Neural cell (in vitro differentiated cells): Measurements from ENCODE around the gene ACAD9. TPM values are rescaled to one million over a fixed set of nuclear protein-coding genes. Genes with fewer than 3 reads are reported as not detected.
"Not testable (repeated sequence)": the region's sequence is repeated elsewhere in the genome, so short reads cannot be mapped to it uniquely, and the experiment has no call there.

ENCODE experiments used
- H2AFZ ChIP-seq: fragments of 200-600, 300-800 bp; sonication (generic), shearing (Covaris generic); 2 replicates; pipeline ENCODE4 v1.6.0; 2014; ENCODE audit warnings: low read depth, mild to moderate bottlenecking, antibody characterized with exemption, low read length, moderate library complexity
- H3F3A ChIP-seq: fragments of 200-600 bp; shearing (Covaris generic); 2 replicates; pipeline ENCODE4 v1.6.1; 2016; ENCODE audit warnings: mild to moderate bottlenecking, moderate library complexity, mixed read lengths, antibody characterized with exemption, low read length; ENCODE audit not compliant: insufficient read depth, poor library complexity, severe bottlenecking
- H3K27ac ChIP-seq: fragments of 200-600, 300-800 bp; sonication (generic), shearing (Covaris generic); 2 replicates; pipeline ENCODE4 v1.5.1; 2014; ENCODE audit warnings: mild to moderate bottlenecking, low read length, moderate library complexity
- H3K27me3 ChIP-seq: fragments of 300-800, 200-600 bp; sonication (generic), shearing (Covaris generic); 2 replicates; pipeline ENCODE4 v1.6.0; 2014; ENCODE audit warnings: mild to moderate bottlenecking, low read depth, low read length, moderate library complexity; ENCODE audit not compliant: insufficient read depth
- H3K36me3 ChIP-seq: fragments of 300-800, 200-600 bp; sonication (generic), shearing (Covaris generic); 2 replicates; pipeline ENCODE4 v1.5.1; 2014; ENCODE audit warnings: mild to moderate bottlenecking, antibody characterized with exemption, low read length, moderate library complexity; ENCODE audit not compliant: insufficient read depth
- H3K4me2 ChIP-seq: fragments of 300-800, 200-600 bp; sonication (generic), shearing (Covaris generic); 2 replicates; pipeline ENCODE4 v1.6.0; 2014; ENCODE audit warnings: mild to moderate bottlenecking, low read length
- H3K4me3 ChIP-seq: fragments of 300-800, 200-600 bp; sonication (generic), shearing (Covaris generic); 2 replicates; pipeline ENCODE4 v1.5.1; 2014; ENCODE audit warnings: mild to moderate bottlenecking, low read length, moderate library complexity
- H3K79me2 ChIP-seq: fragments of 200-600 bp; shearing (Covaris generic); replicated peaks from 2 replicates; pipeline ENCODE4 v1.6.0; 2014; ENCODE audit warnings: mild to moderate bottlenecking, low read length, moderate library complexity; ENCODE audit not compliant: insufficient read depth
- H3K9ac ChIP-seq: fragments of 300-800, 200-600 bp; sonication (generic), shearing (Covaris generic); 2 replicates; pipeline ENCODE4 v1.6.1; 2016; ENCODE audit warnings: mild to moderate bottlenecking, low read length, mixed read lengths
- H3K9me2 ChIP-seq: fragments of 200-600 bp; shearing (Covaris generic); 2 replicates; pipeline ENCODE4 v1.6.1; 2016; ENCODE audit warnings: mild to moderate bottlenecking, low read length, mixed read lengths; ENCODE audit not compliant: insufficient read depth
- H3K9me3 ChIP-seq: fragments of 200-600, 300-800 bp; sonication (generic), shearing (Covaris generic); 2 replicates; pipeline ENCODE4 v1.6.1; 2016; ENCODE audit warnings: mild to moderate bottlenecking, mixed run types, low read length, moderate library complexity, mixed read lengths
- H4K20me1 ChIP-seq: fragments of 200-600 bp; shearing (Covaris generic); 2 replicates; pipeline ENCODE4 v1.6.1; 2016; ENCODE audit warnings: mild to moderate bottlenecking, mixed run types; ENCODE audit not compliant: insufficient read depth
- CTCF ChIP-seq: fragments of 450-650 bp; IDR thresholded peaks from 2 replicates; pipeline ENCODE4 v1.5.1; 2014; ENCODE audit warnings: antibody characterized with exemption, mild to moderate bottlenecking, moderate library complexity; ENCODE audit not compliant: poor library complexity, severe bottlenecking
- EP300 ChIP-seq: fragments of 450-650 bp; conservative IDR thresholded peaks from 2 replicates; pipeline ENCODE4 v1.6.1; 2014; ENCODE audit warnings: antibody characterized with exemption, mild to moderate bottlenecking, moderate library complexity; ENCODE audit not compliant: poor library complexity, severe bottlenecking
- MXI1 ChIP-seq: fragments of 450-650 bp; conservative IDR thresholded peaks from 2 replicates; pipeline ENCODE4 v1.6.1; 2014; ENCODE audit warnings: antibody characterized with exemption, mild to moderate bottlenecking; ENCODE audit not compliant: poor library complexity, severe bottlenecking
- POLR2AphosphoS5 ChIP-seq: IDR thresholded peaks from 2 replicates; pipeline ENCODE4 v1.6.1; 2012
- RAD21 ChIP-seq: fragments of 450-650 bp; conservative IDR thresholded peaks from 2 replicates; pipeline ENCODE4 v1.6.1; 2014; ENCODE audit warnings: antibody characterized with exemption, mild to moderate bottlenecking, moderate library complexity
- REST ChIP-seq: IDR thresholded peaks from 2 replicates; pipeline ENCODE4 v1.6.1; 2012; ENCODE audit warnings: borderline replicate concordance
- SMC3 ChIP-seq: fragments of 450-650 bp; conservative IDR thresholded peaks from 2 replicates; pipeline ENCODE4 v1.6.1; 2014; ENCODE audit warnings: antibody characterized with exemption, mild to moderate bottlenecking, moderate library complexity; ENCODE audit not compliant: poor library complexity
- TAF1 ChIP-seq: IDR thresholded peaks from 2 replicates; pipeline ENCODE4 v1.6.1; 2012; ENCODE audit warnings: low read depth
- polyA plus RNA-seq: library from polyadenylated mRNA; depleted of rRNA; stranded (reverse); fragments of >200 nt; gene quantifications from 2 replicates; pipeline ENCODE4 v1.2.3, GENCODE V29; 2014

ACAD9 gene
- polyA plus RNA-seq, 1 donor from 2014 or later, result 33.5 TPM

GRCh38 chr3:128923576-128923975 lies 44.2 kb downstream of the ACAD9 start:
- Histone ChIP-seq H3F3A (no peaks in the 10 kb centered on the region), H3K79me2 (no peaks in the 10 kb centered on the region), H3K4me2 (no peak overlapping the region), H3K9me3 (peaks cover 5% of the 10 kb centered on the region), H2AFZ (no peak overlapping the region), H3K9ac (no peak overlapping the region), H3K27ac (no peak overlapping the region), H3K27me3 (no peaks in the 10 kb centered on the region), H3K4me3 (no peak overlapping the region), H3K36me3 (no peaks in the 10 kb centered on the region), H4K20me1 (no peaks in the 10 kb centered on the region), H3K9me2 (no peaks in the 10 kb centered on the region)
- TF ChIP-seq REST (no peak), CTCF (no peak), TAF1 (no peak), MXI1 (no peak), SMC3 (no peak), POLR2AphosphoS5 (no peak), EP300 (no peak), RAD21 (no peak)

GRCh38 chr3:128923986-128924385 lies 44.6 kb downstream of the ACAD9 start:
- H3K9ac ChIP-seq, H3K27me3 ChIP-seq, H2AFZ ChIP-seq, H3K9me2 ChIP-seq, H4K20me1 ChIP-seq, H3K4me3 ChIP-seq, H3K36me3 ChIP-seq, H3K4me2 ChIP-seq, H3F3A ChIP-seq, H3K79me2 ChIP-seq, H3K9me3 ChIP-seq, H3K27ac ChIP-seq: not testable (repeated sequence)

GRCh38 chr3:128929364-128929763 lies 49.9 kb downstream of the ACAD9 start:
- peaks cover 5% of the 10 kb centered on the region for H3K9me3 ChIP-seq
- H3K27me3 ChIP-seq, result no peaks in the 10 kb centered on the region
- H4K20me1 ChIP-seq, result no peaks in the 10 kb centered on the region
- TF ChIP-seq REST, result no peak
- no peak overlapping the region for H3K4me3 ChIP-seq
- no peak overlapping the region for H2AFZ ChIP-seq
- H3K79me2 ChIP-seq, result no peaks in the 10 kb centered on the region
- no peaks in the 10 kb centered on the region for H3K36me3 ChIP-seq
- H3K4me2 ChIP-seq, result no peak overlapping the region
- no peaks in the 10 kb centered on the region for H3F3A ChIP-seq
- H3K9ac ChIP-seq, result no peak overlapping the region
- no peaks in the 10 kb centered on the region for H3K9me2 ChIP-seq
- H3K27ac ChIP-seq, result no peak overlapping the region
